Stimulated activated CD8-positive, alpha-beta memory T cell treated with anti-CD3 and anti-CD28 coated beads, Interleukin-4, amount 100 ng/mL, for 24 hours (primary cell): ENCODE data around the gene S100A9.

Source experiments
- DNase-seq: peaks from one replicate; pipeline ENCODE4 v3.0.0-alpha.2; 2020; ENCODE audit warnings: low read depth

The S100A9 gene

DNA sequence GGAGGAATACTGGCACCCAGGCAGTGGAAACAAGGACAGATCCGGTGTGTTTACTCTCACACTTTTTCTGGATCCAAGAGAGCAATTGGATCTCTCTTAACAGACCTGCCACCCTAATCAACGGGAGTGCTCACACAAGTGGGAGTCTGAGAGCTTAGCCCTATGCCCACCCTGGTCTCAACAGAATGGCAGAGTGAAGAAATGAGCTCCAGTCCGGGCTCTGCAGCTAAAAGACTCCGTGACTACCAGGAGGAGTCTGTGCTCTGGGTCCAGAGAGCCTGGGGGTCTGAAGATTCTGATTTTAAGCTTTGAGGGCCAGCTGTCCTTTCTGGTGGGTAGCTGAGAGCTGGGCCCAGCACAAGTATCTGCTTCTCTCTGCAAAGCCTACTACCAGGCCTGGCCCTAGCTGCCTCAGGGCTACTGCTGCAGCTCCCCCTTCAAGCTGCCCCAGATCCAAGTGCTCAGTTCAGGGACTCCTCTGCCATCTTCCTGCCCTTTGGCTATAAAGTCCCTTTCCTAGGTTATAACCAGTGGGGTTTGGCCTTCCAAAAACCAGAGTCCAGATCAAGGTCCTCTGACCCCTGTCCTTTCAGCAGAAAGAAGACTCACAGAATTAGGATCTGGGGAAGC is 3.9 kb downstream of the S100A9 start:
- no peak for DNase-seq

DNA sequence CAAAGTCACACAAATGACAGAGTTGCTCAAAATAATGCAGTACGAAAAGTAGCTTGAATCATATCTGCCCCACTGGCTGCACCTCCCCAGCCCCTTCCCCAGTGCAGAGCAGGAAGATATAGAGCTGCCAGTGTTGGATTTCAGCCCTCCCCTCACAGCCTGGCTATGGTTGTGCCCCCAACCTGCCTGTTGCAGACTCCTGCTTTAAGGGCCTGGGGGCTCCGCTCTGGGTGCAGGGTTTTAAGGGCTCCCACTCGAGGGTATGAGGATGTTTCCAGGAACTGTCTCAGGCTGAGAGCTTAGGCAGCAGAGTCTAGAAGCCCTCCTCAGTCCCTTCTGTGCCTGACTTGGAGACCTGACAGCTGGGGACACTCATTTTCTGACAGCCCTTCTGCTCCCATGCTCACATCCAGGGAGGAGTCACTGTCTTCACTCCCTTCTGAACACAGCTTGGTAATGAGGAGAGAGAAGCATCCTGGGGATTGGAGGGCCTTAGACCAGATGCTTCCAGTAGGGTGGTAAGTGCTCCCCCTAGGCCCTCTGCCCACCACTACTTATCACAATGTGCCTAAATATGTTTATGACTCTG is 4.6 kb downstream of the S100A9 start:
- DNase-seq, result no peak

DNA sequence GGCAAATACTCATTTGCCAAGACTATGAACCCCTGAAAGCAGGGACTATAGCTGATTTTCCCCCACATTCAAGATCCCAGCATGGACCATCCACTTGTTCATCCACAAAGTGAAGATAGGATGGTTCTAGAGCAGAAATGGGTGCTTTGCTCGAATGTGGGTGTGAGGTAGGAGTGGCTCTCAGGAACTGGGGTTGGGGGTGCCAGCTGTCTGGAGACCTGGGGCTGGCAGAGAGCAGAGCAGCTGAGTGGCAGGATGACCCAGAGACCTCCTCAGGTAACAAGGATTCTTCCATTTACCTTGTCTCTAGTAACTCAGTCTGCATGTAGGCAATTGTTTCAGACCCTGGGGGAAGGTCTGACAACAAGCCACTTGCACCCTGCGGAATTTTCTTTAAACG is 6.0 kb downstream of the S100A9 start:
- DNase-seq, result no peak

DNA sequence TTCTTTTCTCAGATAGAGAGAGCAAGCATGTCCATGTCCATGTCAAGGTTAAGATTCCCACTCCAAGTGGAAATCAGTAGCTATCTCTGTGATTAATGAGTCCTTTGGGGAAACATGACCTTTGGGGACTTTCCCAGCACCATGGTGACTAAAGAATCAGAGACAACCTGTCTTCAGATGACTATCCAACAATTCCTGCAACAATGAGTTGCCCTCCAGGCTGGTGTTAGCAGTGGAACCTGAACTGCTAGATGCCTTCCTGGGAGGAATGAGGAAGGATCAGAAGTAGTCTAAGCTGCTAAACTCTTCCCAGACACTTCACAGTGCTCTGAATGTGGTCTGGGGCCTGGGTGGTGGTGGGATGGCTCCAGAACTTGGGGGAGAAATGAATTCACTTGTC is 6.5 kb downstream of the S100A9 start:
- no peak for DNase-seq

DNA sequence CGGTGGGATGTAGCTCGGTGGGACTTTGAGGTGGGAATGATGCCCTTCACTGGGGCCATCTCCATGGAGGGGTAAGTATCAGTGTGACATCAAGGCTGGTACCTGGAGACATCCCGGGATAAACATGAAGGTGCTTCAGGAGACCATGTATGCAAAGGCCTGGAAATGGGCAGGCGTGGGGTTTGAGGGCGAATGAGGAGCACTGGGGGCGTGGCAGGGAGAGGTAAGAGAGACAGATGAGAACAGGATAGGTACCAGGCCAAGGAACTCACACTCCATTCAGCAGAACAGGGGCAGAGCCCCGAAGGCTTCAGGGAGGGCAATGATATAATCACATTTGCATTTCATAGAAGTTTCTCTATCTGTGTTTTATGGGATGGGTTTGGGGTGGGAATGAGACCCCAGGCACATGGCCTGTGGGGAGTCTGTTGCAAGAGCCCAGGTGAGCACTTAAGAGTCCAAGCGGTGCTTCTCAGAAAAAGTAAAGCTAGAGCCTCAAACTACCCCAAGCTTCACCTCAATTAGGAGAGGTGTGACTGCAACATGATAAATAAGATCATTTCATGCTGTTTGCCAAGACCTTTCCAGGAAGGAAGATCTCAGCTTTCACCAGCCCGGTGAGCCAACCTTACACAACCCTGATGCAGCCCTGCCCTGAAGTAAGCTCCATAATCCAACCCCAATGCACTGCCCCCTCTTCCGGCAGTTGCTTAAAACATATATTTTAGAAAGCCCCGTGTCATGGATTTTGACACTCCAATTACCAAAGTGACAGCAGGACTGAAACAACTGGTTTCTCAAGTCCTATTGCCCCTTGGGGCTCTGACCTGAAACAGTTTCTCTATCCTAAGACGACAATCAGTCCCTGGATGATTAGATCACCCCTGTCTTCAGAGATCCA is 7.4 kb downstream of the S100A9 start:
- DNase-seq, result no peak

DNA sequence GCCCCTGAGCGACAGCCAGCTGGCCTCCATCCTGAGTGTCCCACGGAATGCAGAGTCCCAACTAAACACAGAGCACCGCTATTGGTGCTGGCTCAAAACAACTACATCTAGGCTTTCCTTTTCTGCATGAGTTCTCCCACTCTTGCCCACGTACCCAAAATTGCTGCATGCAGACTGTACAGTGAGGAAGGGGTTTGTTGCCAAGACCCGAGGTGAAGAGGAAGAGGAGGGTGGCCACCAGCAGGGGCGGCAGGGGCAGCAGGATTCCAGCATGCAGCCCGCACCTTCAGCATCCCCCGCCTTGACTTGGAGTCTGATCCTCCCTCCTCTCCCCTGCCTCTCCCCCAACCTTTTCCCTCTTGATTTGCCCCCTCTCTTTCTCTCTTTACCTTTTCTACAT is 8.0 kb downstream of the S100A9 start:
- DNase-seq, result no peak

DNA sequence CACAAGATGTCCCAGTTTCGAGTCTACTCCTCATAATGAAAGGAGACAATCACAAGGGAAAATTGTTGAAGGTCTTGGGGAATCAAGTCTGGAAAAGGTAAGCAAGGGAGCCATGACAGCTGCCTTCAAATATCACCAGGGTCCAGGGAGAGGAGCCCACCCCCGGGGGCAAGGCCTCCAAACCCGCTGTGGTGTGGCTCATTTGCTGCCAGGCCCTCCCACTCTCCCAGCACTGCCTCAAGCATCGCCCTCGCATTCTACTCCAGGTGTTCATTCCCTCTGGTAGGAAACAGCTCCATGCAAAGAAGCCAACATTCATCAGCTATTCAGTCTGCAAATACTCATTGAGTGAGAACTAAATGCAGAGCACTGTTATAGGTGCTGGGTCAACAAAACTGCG is 8.6 kb downstream of the S100A9 start:
- no peak for DNase-seq

DNA sequence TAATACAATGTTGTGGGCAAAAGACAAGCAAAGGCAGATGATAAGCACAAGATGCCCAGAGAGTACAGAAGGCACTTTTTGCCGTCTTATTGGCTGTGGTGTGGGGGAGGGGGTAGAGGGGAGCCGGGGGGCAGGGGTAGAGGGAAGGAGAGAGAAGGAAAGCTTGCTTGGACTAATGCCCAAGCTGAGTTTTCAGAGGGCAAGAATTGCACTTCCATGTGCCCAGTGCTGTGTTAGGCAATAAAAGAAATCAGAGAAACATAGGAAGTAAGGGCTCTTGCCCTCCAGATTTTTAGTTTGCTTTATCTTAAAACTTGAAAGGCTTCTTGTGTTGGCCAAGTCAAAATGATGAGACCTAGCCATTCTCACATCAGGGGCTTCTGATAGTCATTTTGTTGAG is 9.4 kb downstream of the S100A9 start:
- DNase-seq, result no peak

DNA sequence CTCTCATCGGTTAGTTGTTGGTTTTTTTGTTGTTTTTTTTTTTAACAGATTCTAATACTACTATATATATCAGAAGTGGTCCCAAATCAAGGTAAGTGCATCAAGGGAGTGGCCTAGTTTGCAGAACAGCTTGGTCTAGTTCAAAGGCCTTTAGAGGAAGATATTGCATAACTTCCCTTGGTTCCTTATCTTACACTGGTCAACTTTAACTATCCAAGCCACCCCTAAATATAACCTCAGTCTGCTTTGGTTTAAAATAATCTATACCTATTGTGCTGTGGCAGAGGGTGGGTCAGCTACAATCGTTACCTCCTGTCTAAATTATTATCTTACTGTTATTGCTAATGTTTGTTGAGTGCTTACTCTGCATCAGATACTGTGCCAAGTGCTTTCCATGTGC is 10.8 kb downstream of the S100A9 start:
- no peak for DNase-seq

DNA sequence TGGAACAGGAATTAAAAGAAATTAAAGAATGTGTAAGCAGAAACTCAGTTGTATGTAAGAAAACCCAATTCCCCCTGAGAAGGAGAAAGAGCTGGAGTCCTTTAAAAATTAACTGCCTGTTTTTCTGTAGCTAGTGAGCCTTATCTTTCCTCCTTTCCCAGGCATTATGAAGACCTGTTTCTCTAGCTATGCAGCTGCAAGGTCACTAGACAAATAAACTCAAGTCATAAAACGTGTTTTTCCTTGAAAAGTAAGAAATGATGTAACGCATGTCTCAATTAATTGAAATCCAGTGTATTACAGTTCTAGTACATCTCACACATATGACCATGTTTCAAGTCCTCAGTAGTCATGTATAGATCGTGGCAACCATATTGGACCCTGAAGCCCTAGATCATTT is 12.5 kb downstream of the S100A9 start:
- DNase-seq, result no peak

DNA sequence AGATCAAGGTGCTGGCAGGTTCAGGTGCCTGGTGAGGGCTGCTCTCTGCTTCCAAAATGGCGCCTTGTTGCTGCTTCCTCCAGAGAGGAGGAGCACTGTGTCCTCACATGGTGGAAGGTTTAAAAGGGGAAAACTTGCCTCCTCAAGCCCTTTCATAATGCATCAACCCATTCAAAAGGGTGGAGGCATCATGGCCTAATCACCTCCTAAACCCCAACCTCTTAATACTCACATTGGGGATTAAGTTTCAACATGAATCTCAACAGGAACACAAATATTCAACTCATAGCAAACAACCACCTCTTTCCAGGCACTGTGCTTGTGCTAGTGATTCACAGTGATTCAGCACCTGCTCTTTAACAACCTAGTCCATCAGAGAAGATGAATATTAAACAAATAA is 13.6 kb downstream of the S100A9 start:
- no peak for DNase-seq

DNA sequence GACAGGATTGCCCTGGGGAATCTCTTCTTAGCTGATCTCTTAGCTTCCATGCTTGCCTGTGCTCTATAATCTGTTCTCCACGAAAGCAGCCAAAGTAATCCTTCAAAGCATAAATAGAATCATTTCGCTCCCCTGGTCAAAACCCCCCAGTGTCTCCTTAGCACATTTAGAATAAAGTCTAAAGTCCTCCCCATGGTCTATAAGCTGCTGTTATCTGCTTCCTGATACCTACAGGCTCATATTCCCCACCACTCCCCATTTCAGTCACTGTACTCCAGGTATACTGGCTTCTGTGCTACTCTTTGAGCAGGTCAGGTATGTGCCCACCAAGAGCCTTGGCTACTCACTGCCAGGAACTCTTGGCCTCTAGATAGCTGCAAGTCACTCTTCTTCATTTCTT is 14.9 kb downstream of the S100A9 start:
- DNase-seq, result no peak

DNA sequence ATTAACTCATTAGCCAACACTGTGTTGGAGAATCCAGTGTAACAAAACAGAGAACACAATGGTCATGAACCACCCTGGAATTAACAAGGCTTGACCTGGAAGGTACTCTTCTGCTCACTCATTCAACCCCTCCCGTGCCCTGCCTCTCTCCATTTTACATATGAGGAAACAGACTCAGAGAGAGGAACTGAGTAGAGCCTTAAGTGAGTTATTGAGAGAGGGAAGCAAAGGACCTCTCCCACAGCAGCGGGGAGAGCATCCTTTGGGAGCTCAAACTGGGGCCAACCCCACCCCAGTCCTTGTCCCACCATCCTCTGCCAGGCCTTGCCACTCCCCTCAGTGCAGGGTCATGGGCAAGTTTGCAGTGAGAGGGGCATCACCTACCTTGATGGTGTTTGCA is 16.4 kb downstream of the S100A9 start:
- no peak for DNase-seq

DNA sequence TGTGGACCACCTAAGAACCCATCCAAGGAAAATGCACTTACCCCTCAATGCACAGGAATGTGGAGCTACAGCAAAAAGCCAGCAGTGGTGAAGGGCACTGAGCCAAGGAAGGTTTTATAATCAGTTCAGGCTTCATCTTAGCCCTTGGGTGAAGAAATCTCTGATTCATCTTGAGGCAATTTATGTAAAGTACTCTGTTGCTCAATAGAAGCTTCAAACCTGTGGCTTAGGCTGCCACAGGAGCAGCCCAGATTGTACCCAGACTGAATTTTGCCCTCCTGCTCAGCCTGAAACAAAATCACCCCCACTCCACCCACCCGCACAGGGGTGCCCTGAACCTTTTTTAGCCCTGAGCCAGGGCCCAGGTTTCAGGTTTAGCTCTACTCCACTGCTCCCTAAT is 17.9 kb downstream of the S100A9 start, which contains the start of gene S100A12:
Gene S100A12 (minus strand): TSS at position 111 of the 400 bp plus-strand sequence. CDS start 1,029 bp downstream, outside the sequence.
- no peak for DNase-seq

DNA sequence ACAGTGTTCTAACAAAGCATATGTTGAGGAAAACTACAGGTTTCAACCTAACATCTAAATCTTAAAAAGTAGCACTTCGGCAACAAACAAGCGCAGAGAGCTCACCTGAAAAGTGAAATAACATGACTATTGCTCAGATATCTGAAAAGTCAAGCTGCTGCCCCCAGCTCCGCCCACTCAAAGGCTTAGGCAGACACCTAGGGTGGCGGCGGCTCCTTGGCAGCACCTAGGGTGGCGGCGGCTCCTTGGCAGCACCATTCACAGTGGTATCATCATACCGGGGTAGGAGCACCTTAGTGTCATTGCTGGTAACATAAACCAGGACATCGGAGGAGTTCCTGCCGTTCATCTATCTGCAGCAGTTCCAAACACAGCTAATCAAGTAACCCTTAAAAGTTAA is 21.9 kb downstream of the S100A9 start:
- DNase-seq, result no peak

DNA sequence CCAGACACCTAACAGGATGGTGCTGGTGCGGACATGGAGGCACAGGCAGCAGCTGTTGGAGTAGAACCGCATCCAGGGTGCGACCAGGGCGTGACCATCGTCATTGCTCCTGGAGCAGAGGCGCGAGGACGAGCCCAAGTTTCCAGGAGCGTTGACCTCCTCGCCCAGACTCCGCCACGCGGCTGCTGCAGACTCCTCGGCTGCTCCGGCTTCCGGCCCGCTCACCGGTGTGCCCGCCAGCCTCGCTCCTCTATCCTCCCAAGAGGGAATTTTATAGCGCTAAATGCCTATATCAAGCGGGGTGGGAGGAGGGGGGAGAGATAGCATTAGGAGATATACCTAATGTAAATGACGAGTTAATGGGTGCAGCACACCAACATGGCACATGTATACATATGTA is 23.1 kb downstream of the S100A9 start:
- DNase-seq, result no peak

DNA sequence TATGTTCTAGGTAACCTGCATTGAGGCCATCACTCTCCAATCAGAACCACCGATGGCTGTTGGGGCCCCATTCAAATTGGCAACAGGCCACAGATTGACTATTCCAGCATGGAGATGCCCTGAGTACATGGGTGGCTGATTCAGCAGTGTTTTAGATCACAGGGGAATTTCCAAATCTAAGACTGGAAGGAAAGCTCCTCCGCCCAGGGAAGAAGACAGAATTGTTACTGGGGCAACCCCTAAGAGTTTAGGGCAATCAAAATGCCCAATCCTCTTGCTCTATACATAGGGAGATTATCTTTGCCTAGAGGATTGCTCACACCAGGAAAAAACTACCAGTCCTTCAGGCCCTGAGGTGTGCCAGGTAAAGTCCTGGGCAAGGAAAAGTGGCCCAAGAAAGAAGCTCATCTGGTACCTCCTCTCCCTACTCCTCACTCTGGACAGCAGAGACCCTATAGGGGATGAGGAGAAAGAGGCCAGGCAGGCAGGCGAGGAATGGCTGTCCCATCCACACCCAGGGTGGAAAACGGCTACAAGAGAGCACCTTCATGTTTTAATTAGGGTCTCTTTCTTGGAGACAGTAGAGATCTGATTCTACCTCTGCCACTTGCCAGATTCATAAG is 27.4 kb downstream of the S100A9 start:
- no peak for DNase-seq

DNA sequence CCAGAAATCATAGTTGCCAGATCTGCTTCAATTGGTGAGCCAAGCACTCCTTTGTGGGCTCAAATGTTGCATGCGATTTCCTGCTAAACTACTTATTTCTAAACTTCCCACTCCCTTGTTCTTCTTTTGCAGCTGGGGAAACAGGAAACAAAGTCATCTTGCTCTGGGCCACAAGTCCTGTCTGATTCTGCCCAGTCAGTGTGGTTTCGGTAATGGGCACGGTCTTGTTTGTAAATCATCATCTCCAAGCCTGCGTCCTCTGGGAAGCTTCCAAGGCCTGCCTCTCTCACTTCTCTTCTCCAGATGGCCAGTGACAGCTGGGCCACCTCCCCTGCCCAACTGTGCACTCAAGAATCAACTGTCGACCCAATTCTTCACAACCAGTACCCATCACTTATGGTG is 28.8 kb downstream of the S100A9 start:
- DNase-seq, result no peak

DNA sequence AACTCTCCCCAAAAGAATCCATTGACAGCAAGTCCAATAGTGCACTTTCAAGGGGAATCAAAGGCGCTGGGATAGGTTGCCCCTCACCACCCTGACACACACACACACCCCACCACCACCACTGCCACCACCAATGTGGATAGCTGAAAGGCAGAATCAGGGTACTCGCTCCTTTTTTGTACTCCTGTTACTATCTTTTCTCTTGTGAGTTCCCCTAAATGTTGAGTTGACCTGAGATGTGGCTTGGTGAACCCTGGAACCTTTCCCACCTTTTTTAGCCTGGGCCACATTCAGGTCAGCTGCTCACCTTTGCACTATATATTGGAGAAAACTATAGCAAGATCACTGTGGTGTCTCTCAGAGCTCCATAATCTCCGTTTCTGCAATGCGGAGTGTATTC is 29.3 kb downstream of the S100A9 start:
- no peak for DNase-seq

DNA sequence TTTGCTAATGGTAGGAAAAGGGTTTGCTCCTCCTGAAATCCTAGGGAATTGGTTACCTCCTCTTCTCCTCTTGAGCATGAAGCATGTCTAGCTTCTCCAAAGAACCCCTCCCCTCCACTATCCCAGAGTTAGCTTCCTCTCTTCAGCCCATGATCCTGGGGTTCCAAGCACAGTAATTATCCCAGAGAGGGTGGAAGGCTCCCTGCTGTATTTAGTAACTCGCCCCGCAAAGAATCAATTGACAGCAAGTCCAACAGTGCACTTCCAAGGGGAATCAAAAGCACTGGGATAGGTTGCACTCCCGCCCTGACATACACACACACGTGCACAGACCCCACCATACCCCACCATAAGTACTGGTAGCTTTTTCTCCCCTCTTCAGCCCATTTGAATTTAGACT is 30.1 kb downstream of the S100A9 start:
- DNase-seq, result no peak

DNA sequence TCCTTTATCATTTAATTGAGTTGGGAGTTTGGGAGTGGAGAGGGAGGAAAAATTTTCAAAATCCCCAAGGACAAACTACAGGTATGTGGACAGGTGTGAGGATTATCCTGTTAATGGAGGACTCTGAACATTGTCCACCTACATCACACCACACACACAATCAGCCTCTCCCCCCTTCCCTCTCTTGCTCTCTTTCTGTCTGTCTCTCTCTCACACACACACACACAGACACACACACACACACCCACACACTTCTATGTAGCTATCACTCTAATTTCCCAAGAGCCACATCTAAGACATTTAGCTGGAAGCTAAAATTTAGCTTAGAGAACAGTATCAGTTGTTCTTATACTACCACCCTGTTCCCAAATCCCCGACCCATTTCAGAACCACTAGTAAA is 31.7 kb downstream of the S100A9 start:
- DNase-seq, result no peak

DNA sequence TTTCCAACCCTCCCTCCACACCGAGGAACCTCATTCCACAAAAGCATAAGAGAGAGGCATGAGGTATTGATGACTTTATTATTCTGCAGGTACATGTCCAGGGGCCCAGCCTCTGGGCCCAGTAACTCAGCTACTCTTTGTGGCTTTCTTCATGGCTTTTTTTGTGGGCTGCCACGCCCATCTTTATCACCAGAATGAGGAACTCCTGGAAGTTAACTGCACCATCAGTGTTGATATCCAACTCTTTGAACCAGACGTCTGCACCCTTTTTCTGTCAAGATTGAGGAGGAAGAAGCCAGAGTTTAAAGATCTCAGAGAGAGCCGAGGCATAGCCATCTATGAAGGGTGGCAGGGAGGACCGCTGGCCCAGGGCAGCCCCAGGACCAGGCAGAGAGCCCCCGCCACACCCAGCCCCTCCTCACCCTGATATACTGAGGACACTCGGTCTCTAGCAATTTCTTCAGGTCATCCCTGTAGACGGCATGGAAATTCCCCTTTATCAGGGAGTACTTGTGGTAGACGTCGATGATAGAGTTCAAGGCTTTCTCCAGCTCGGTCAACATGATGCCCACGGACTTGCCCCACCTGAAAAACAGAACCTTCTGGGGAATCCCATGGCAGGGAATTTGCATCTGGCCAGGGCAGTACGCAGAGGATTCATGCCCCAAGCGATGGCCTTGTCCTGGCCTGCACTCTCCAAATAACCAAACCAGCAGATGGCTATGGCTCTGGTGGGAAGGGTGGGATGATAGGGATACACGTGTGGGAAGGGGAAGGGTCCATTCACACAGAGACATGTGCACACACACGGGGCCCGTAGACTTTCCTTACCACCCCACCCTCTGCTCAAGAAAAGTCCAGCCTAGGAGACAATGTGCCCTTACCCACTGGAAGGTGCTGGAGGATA is 32.6 kb downstream of the S100A9 start:
- DNase-seq, result no peak
